ENCODE data around the gene TLE4. TPM values are rescaled to one million over a fixed set of nuclear protein-coding genes. Genes with fewer than 3 reads are reported as not detected.
"Not testable (repeated sequence)": the region's sequence is repeated elsewhere in the genome, so short reads cannot be mapped to it uniquely, and the experiment has no call there.

TLE4 gene
- 10 to 100 TPM in 1 of 3 donors, 1 to 10 TPM in 2; 3.9 to 11.1 (median 8.1) TPM for polyA plus RNA-seq

- H3K27ac ChIP-seq (ENCODE audit: low read depth, low read length) = peak within 1 kb of the TSS; percentile 84
- 0% methylated on average over 48 of the region's 48 CpGs for WGBS, 3 donors
Measured at GRCh38 chr9:79571309-79572031, at the start of gene TLE4. TSS of gene TLE4 (plus strand) at chr9:79571965. CDS start at chr9:79572791, 826 bp downstream.

GRCh38 chr9:79522793-79523192 is 49.0 kb upstream of the TLE4 start:
- 88 to 92% (median 89%) methylated on average over 4 of the region's 4 CpGs for WGBS, 3 donors
- H3K27ac ChIP-seq (ENCODE audit: low read depth, low read length) = no peak overlapping the region

GRCh38 chr9:79524266-79524665 is 47.5 kb upstream of the TLE4 start:
- no peak overlapping the region for H3K27ac ChIP-seq (ENCODE audit: low read depth, low read length)

- WGBS, 3 donors = 83 to 96% (median 86%) methylated on average over 1 of the region's 1 CpG
- no peak overlapping the region for H3K27ac ChIP-seq (ENCODE audit: low read depth, low read length)
Measured at GRCh38 chr9:79526149-79526672, 45.6 kb upstream of the TLE4 start.

- 84 to 93% (median 91%) methylated on average over 1 of the region's 1 CpG for WGBS, 3 donors
- no peak overlapping the region for H3K27ac ChIP-seq (ENCODE audit: low read depth, low read length)
Measured at GRCh38 chr9:79535534-79535933, 36.2 kb upstream of the TLE4 start.

DNA sequence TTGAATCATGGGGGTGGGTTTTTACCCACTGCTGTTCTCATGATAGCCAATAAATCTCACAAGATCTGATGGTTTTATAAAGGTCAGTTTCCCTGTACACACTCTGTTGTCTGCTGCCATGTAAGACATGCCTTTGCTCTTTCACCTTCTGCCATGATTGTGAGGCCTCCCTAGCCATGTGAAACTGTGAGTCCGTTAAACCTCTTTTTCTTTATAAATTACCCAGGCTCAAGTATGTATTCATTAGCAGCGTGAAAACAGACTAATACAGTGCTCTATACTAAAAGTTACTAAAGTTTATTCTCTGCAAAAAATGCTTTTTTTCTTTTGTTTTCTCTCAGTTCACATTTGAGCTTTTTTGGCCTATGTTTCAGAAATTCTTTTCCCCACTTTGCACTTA is 33.9 kb upstream of the TLE4 start:
- WGBS, 3 donors = 92 to 95% (median 94%) methylated on average over 2 of the region's 2 CpGs
- no peak overlapping the region for H3K27ac ChIP-seq (ENCODE audit: low read depth, low read length)

- no peak overlapping the region for H3K27ac ChIP-seq (ENCODE audit: low read depth, low read length)
- WGBS, 3 donors = 93 to 98% (median 94%) methylated on average over 3 of the region's 3 CpGs
Measured at GRCh38 chr9:79542735-79543620, 28.8 kb upstream of the TLE4 start.

- H3K27ac ChIP-seq (ENCODE audit: low read depth, low read length) = not testable (repeated sequence)
- WGBS, 3 donors = 80 to 85% (median 81%) methylated on average over 7 of the region's 7 CpGs
Measured at GRCh38 chr9:79544375-79544774, 27.4 kb upstream of the TLE4 start.

GRCh38 chr9:79551586-79551985 is 20.2 kb upstream of the TLE4 start:
- H3K27ac ChIP-seq (ENCODE audit: low read depth, low read length) = no peak overlapping the region
- 85 to 89% (median 86%) methylated on average over 4 of the region's 4 CpGs for WGBS, 3 donors

- H3K27ac ChIP-seq (ENCODE audit: low read depth, low read length) = no peak overlapping the region
- WGBS, 3 donors = 57 to 74% (median 71%) methylated on average over 1 of the region's 1 CpG
Measured at GRCh38 chr9:79551994-79552393, 19.8 kb upstream of the TLE4 start.

DNA sequence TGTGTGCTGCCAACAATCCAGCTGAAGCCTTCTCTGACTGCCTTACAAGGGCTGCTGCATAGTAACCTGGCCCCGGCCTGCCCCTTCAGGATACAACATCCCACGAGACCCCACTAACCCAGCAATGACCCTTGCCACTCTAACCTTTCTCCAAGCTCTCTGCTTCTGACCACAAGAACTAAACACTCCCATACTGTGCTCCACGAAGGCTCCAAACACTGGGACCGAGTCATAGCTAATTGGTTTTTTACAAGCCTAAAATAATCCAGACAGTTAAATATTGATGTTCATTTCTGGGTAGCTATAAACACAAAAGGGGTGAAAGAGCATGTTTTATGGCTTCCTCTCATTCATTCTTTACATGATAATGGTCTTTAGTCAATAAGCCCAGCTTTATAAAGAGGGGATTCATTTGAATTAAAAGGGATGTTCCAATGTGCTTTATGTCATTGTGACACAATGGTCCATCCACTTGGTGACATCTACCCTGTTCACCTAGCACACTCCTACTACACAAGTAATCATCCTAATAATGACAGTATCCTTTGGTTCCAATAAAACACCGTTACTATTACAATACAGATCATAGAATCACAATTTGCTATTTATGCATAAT is 16.2 kb upstream of the TLE4 start:
- H3K27ac ChIP-seq (ENCODE audit: low read depth, low read length) = no peak overlapping the region
- 73 to 82% (median 80%) methylated on average over 5 of the region's 5 CpGs for WGBS, 3 donors

- WGBS, 3 donors = 25 to 37% (median 36%) methylated on average over 3 of the region's 3 CpGs
- no peak overlapping the region for H3K27ac ChIP-seq (ENCODE audit: low read depth, low read length)
Measured at GRCh38 chr9:79559495-79560181, 12.1 kb upstream of the TLE4 start.

- no peak overlapping the region for H3K27ac ChIP-seq (ENCODE audit: low read depth, low read length)
- 93 to 95% (median 95%) methylated on average over 5 of the region's 5 CpGs for WGBS, 3 donors
Measured at GRCh38 chr9:79562749-79563386, 8.9 kb upstream of the TLE4 start.

DNA sequence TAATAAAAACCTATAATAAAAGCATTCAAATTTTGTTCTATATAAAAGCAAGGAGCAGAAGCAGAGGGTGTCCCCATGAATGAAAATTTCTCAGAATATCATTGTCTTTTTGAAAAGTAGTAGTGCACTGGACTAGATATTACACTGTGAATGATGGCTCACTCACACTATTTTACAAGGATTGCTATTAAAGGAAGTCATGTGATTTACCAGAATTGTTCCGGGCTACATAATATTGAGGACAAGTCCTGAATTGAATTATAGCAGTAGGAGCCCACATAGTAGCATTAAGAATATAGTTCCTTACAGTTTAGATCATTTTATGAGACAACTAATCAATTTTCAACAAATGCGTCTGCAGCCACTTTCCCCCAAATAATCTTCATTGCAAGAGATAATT is 7.7 kb upstream of the TLE4 start:
- H3K27ac ChIP-seq (ENCODE audit: low read depth, low read length) = no peak overlapping the region
- 83 to 93% (median 85%) methylated on average over 2 of the region's 2 CpGs for WGBS, 3 donors

GRCh38 chr9:79565245-79565644 is 6.5 kb upstream of the TLE4 start:
- no peak overlapping the region for H3K27ac ChIP-seq (ENCODE audit: low read depth, low read length)
- 62 to 81% (median 63%) methylated on average over 2 of the region's 2 CpGs for WGBS, 3 donors

- no peak overlapping the region for H3K27ac ChIP-seq (ENCODE audit: low read depth, low read length)
- WGBS, 3 donors = 63 to 68% (median 64%) methylated on average over 2 of the region's 2 CpGs
Measured at GRCh38 chr9:79567671-79568098, 4.1 kb upstream of the TLE4 start.

- H3K27ac ChIP-seq (ENCODE audit: low read depth, low read length) = no peak overlapping the region
- WGBS, 3 donors = 59 to 86% (median 61%) methylated on average over 7 of the region's 7 CpGs
Measured at GRCh38 chr9:79568337-79569101, 3.2 kb upstream of the TLE4 start.

Measured in adipose tissue (tissue), 3 donors.